HCT116 (cell line): Measurements from ENCODE around the gene MISP. TPM values are rescaled to one million over a fixed set of nuclear protein-coding genes. Genes with fewer than 3 reads are reported as not detected.

Experiments used
- ATAC-seq: fragments of 200-7000 bp; cut with Tn5 transposase; 2 replicates; pipeline ENCODE4 v1.9.1; 2020; ENCODE audit warnings: mild to moderate bottlenecking, moderate library complexity
- BruUV-seq: library from RNA; stranded (reverse); fragments of 400-500 nt; replicated peaks from 2 replicates; lab custom pipeline; 2021; lab: Mats Ljungman, UMichigan
- CTCF ChIA-PET: fragments of 300-600 bp; sonication (Branson Sonifier 250); formaldehyde crosslinking; loops from one replicate; lab custom pipeline; 2021; ENCODE audit warnings: antibody characterized with exemption; lab: Charles Lee
- POLR2A ChIA-PET: fragments of 300-600, 350-600 bp; sonication (Branson Sonifier 250); formaldehyde crosslinking; loops from one replicate; lab custom pipeline; 2021; ENCODE audit warnings: antibody characterized with exemption; lab: Charles Lee
- RAD21 ChIA-PET, 2 experiments: fragments of 300-600 bp; sonication (Branson Sonifier 250); formaldehyde crosslinking; loops; one replicate each; lab custom pipeline; 2023; ENCODE audit warnings: low total read pairs in 2 of 2; ENCODE audit not compliant: uncharacterized antibody in 2 of 2, unreplicated experiment in 2 of 2, low non-redundant PET in 1 of 2; lab: Charles Lee
- DNase-seq: peaks from one replicate; pipeline ENCODE4 v3.0.0-alpha.2; 2010; ENCODE audit warnings: low read depth, low spot score
- H2AFZ ChIP-seq: fragments of 200-600 bp; shearing (Covaris generic), sonication (generic); 2 replicates; pipeline ENCODE4 v1.6.1; 2017; ENCODE audit warnings: low read depth, mixed run types, mixed read lengths, antibody characterized with exemption, low read length; ENCODE audit not compliant: poor library complexity, severe bottlenecking
- H3K27ac ChIP-seq: 2 replicates; pipeline ENCODE4 v1.5.1; 2012; ENCODE audit warnings: low read depth, low read length
- H3K27me3 ChIP-seq: fragments of 200-600 bp; sonication (generic); 2 replicates; pipeline ENCODE4 v1.6.1; 2016; ENCODE audit warnings: mixed run types, low read length, mixed read lengths; ENCODE audit not compliant: insufficient read depth
- H3K36me3 ChIP-seq, 2 experiments: fragments of 200-500 bp in 1 of 2; fragments of 200-600 bp in 1 of 2; sonication (Bioruptor generic) in 1 of 2; sonication (generic) in 1 of 2; 2 replicates each; pipeline versions ENCODE4 v1.5.1 to v1.6.1; 2014 to 2016; ENCODE audit warnings: low read length in 2 of 2, inconsistent platforms in 1 of 2, mixed read lengths in 1 of 2, mixed run types in 1 of 2; ENCODE audit not compliant: insufficient read depth in 2 of 2, control insufficient read depth in 1 of 2
- H3K4me1 ChIP-seq, 2 experiments: fragments of 200-600 bp in 1 of 2; sonication (generic) in 1 of 2; 2 replicates each; pipeline versions ENCODE4 v1.5.1 to v1.6.1; 2012 to 2017; ENCODE audit warnings: low read length in 2 of 2, inconsistent platforms in 1 of 2, mild to moderate bottlenecking in 1 of 2, mixed read lengths in 1 of 2, mixed run types in 1 of 2, moderate library complexity in 1 of 2; ENCODE audit not compliant: insufficient read depth in 2 of 2, control insufficient read depth in 1 of 2
- H3K4me2 ChIP-seq: fragments of 200-600 bp; sonication (generic); 2 replicates; pipeline ENCODE4 v1.6.1; 2017; ENCODE audit warnings: mixed run types, low read length, mixed read lengths
- H3K4me3 ChIP-seq, 2 experiments: fragments of 200-600 bp in 1 of 2; sonication (generic) in 1 of 2; replicated peaks in 1 of 2; 2 replicates each; pipeline ENCODE4 v1.5.1; 2011 to 2016; ENCODE audit warnings: low read length in 2 of 2, control low read depth in 1 of 2, low read depth in 1 of 2, mild to moderate bottlenecking in 1 of 2, mixed read lengths in 1 of 2, mixed run types in 1 of 2
- H3K79me2 ChIP-seq: fragments of 200-600 bp; sonication (generic); 2 replicates; pipeline ENCODE4 v1.6.1; 2017; ENCODE audit warnings: mild to moderate bottlenecking, mixed run types, low read length, moderate library complexity, mixed read lengths; ENCODE audit not compliant: insufficient read depth
- H3K9ac ChIP-seq: fragments of 200-600 bp; sonication (generic); 2 replicates; pipeline ENCODE4 v1.6.1; 2016; ENCODE audit warnings: low read length, mixed read lengths
- H3K9me2 ChIP-seq: fragments of 200-600 bp; sonication (generic), shearing (Covaris generic); 2 replicates; pipeline ENCODE4 v1.6.1; 2017; ENCODE audit warnings: mixed run types, mild to moderate bottlenecking, moderate library complexity; ENCODE audit not compliant: insufficient read depth
- H3K9me3 ChIP-seq, 2 experiments: fragments of 200-500 bp in 1 of 2; fragments of 200-600 bp in 1 of 2; sonication (Bioruptor generic) in 1 of 2; sonication (generic) in 1 of 2; 2 replicates each; pipeline ENCODE4 v1.6.1; 2014 to 2017; ENCODE audit warnings: low read length in 2 of 2, mixed read lengths in 2 of 2, inconsistent platforms in 1 of 2, low read depth in 1 of 2, mild to moderate bottlenecking in 1 of 2, mixed run types in 1 of 2, moderate library complexity in 1 of 2; ENCODE audit not compliant: control insufficient read depth in 1 of 2, insufficient read depth in 1 of 2
- H4K20me1 ChIP-seq: fragments of 200-600 bp; sonication (generic), shearing (Covaris generic); 2 replicates; pipeline ENCODE4 v1.6.1; 2017; ENCODE audit warnings: mixed run types, mild to moderate bottlenecking, moderate library complexity; ENCODE audit not compliant: insufficient read depth
- CBX3 ChIP-seq: IDR thresholded peaks from 2 replicates; pipeline ENCODE4 v1.6.1; 2012; ENCODE audit warnings: low read depth
- CEBPB ChIP-seq: IDR thresholded peaks from 2 replicates; pipeline ENCODE4 v1.6.1; 2012; ENCODE audit warnings: low read depth
- CTCF ChIP-seq, 3 experiments: fragments of 200-600 bp in 1 of 3; sonication (generic) in 1 of 3; IDR thresholded peaks in 2 of 3; conservative IDR thresholded peaks in 1 of 3; 2 replicates each; pipeline ENCODE4 v1.5.1; 2012 to 2017; ENCODE audit warnings: low read depth in 2 of 3, low read length in 2 of 3, antibody characterized with exemption in 1 of 3, borderline replicate concordance in 1 of 3, control low read depth in 1 of 3, mild to moderate bottlenecking in 1 of 3, mixed read lengths in 1 of 3, mixed run types in 1 of 3, moderate library complexity in 1 of 3; ENCODE audit not compliant: insufficient read depth in 1 of 3
- EGR1 ChIP-seq: IDR thresholded peaks from 2 replicates; pipeline ENCODE4 v1.6.1; 2012; ENCODE audit warnings: low read depth
- EZH2 ChIP-seq: fragments of 200-600 bp; sonication (generic); IDR thresholded peaks from 2 replicates; pipeline ENCODE4 v1.6.1; 2017; ENCODE audit warnings: antibody characterized with exemption, mixed run types
- FOSL1 ChIP-seq: IDR thresholded peaks from 2 replicates; pipeline ENCODE4 v1.6.1; 2012; ENCODE audit warnings: low read depth
- POLR2A ChIP-seq: IDR thresholded peaks from 2 replicates; pipeline ENCODE4 v1.7.0; 2011; ENCODE audit warnings: borderline replicate concordance; ENCODE audit not compliant: insufficient read depth, insufficient read length; ENCODE audit errors: extremely low read depth
- SIN3A ChIP-seq: IDR thresholded peaks from 2 replicates; pipeline ENCODE4 v1.6.1; 2012; ENCODE audit warnings: low read depth
- SP1 ChIP-seq: IDR thresholded peaks from 2 replicates; pipeline ENCODE4 v1.6.1; 2012; ENCODE audit warnings: low read depth
- SRF ChIP-seq: IDR thresholded peaks from 2 replicates; pipeline ENCODE4 v1.6.1; 2012; ENCODE audit warnings: low read depth
- TCF7L2 ChIP-seq: IDR thresholded peaks from 2 replicates; pipeline ENCODE4 v1.7.0; 2011; ENCODE audit warnings: borderline replicate concordance, inconsistent platforms; ENCODE audit not compliant: insufficient read depth, insufficient read length; ENCODE audit errors: extremely low read depth
- YY1 ChIP-seq: IDR thresholded peaks from 2 replicates; pipeline ENCODE4 v1.6.1; 2011; ENCODE audit warnings: low read length, low read depth, moderate library complexity, mild to moderate bottlenecking; ENCODE audit not compliant: insufficient replicate concordance; ENCODE audit errors: extremely low read depth
- ZFX ChIP-seq: fragments of 450-650 bp; IDR thresholded peaks from 2 replicates; pipeline ENCODE4 v1.6.1; 2017
- ZNF274 ChIP-seq: fragments of 200-500 bp; sonication (Bioruptor generic); IDR thresholded peaks from 2 replicates; pipeline ENCODE4 v1.6.1; 2014; ENCODE audit warnings: mild to moderate bottlenecking, low read depth, low read length, inconsistent platforms
- intact Hi-C: fragments of 100-400 bp; cut with micrococcal nuclease; formaldehyde crosslinking; loops from 2 replicates; pipeline ENCODE4 v1.10.0; 2022
- total RNA-seq: library from RNA; stranded (reverse); gene quantifications from one replicate; pipeline ENCODE4 v1.2.1, GENCODE V29; 2021; ENCODE audit not compliant: unreplicated experiment
- TF ChIP-seq, protein P1 (sequence below): IDR thresholded peaks from 2 replicates; pipeline ENCODE4 v1.6.1; 2012

MISP gene
- total RNA-seq, 1 experiment from 2014 or later = 38.2 TPM

DNA sequence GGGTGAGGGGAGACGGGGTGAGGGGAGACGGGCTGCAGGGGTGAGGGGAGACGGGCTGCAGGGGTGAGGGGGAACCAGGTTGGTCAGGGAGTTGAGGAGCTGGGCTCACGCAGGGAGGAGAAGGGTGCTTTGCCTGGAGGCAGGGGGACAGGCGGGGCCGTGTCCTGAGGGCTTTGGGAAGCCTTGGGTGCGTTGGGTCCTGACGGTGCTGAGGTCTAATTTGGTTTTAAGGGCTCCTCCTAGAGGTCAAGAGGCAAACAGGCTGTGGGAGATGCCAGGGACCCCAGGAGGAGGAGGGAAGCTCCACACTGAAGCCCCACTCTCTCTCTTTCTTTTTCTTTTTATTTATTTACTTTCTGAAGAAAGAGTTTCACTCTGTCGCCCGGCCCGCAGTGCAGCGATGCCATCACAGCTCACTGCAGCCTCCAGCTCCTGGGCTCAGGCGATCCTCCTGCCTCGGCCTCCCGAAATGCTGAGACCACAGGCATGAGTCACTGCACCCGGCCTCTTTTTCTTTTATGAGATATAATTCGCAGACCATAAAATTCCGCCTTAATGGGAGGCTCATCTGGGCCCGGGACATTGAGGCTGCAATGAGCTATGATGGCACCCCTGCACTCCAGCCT, 9.3 kb upstream of the MISP start:
- ATAC-seq (peak; percentile 53), DNase-seq (no peak)
- Histone ChIP-seq H3K27ac (no peak overlapping the region), H3K9ac (no peak overlapping the region), H2AFZ (no peak overlapping the region), H4K20me1 (no peaks in the 10 kb centered on the region), H3K27me3 (no peaks in the 10 kb centered on the region), H3K9me2 (no peaks in the 10 kb centered on the region), H3K4me1 (no peaks in the 10 kb centered on the region), H3K4me3 (no peak overlapping the region), H3K36me3 (no peaks in the 10 kb centered on the region), H3K79me2 (no peaks in the 10 kb centered on the region), H3K9me3 (peaks cover 0 to 4% of the 10 kb centered on the region in 2 experiments; a peak in 2 of 4 replicates), H3K4me2 (no peak overlapping the region)
- no TSS peak for BruUV-seq
- POLR2A ChIA-PET = no interaction called here
- intact Hi-C loops = no loop called here
- CTCF ChIA-PET = interaction anchor here (0.9 to 1.2 kb wide), 3 partner anchors 9 to 78 kb away, joined by 3 read pairs; partner anchors contain the start of genes MISP and RNF126
- RAD21 ChIA-PET = no interaction called here
- TF ChIP-seq CTCF (IDR thresholded peaks at IDR 0.05 in 2 of 3, conservative IDR thresholded peaks at IDR 0.05 in 1 of 3; ENCODE audit: borderline replicate concordance in 1 of 3, insufficient read depth in 1 of 3, low read depth in 2 of 3, low read length in 2 of 3) = peak in 2 of 3 experiments; percentile 30 to 32; a peak in 2 of 6 replicates
- no peak for TF ChIP-seq ZFX

- intact Hi-C loops = no loop called here
- peaks cover 0 to 7% of the 10 kb centered on the region in 2 experiments; a peak in 2 of 4 replicates for H3K9me3 ChIP-seq
- DNase-seq (no peak), ATAC-seq (no peak)
- H3K27ac ChIP-seq = no peak overlapping the region
- no peaks in the 10 kb centered on the region for H3K9me2 ChIP-seq
- H3K4me1 ChIP-seq = no peaks in the 10 kb centered on the region
- no peaks in the 10 kb centered on the region for H3K27me3 ChIP-seq
- no peak for TF ChIP-seq EGR1
- TF ChIP-seq SIN3A = no peak
- TF ChIP-seq FOSL1 = no peak
- TF ChIP-seq CEBPB = no peak
- no peak for TF ChIP-seq ZNF274
- TF ChIP-seq POLR2A = no peak
- no peak for TF ChIP-seq TCF7L2
- no peak for TF ChIP-seq SP1
- TF ChIP-seq SRF = no peak
- TF ChIP-seq EZH2 = no peak
- TF ChIP-seq CBX3 = no peak
- TF ChIP-seq, protein P1, sequence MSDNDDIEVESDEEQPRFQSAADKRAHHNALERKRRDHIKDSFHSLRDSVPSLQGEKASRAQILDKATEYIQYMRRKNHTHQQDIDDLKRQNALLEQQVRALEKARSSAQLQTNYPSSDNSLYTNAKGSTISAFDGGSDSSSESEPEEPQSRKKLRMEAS = no peak
- no peak for TF ChIP-seq YY1
- TF ChIP-seq, all 23 proteins: peak for 0
- Histone ChIP-seq H3K9ac (no peak overlapping the region), H3K4me2 (no peak overlapping the region), H3K79me2 (no peaks in the 10 kb centered on the region), H3K36me3 (no peaks in the 10 kb centered on the region), H4K20me1 (no peaks in the 10 kb centered on the region), H3K4me3 (no peak overlapping the region), H2AFZ (no peak overlapping the region)
- RAD21 ChIA-PET = no interaction called here
- BruUV-seq = no TSS peak
- POLR2A ChIA-PET = no interaction called here
- CTCF ChIA-PET = interaction anchor here (1.2 kb wide), 1 partner anchor 79 kb away, joined by 3 read pairs; the partner anchor contains the start of gene RNF126
These were observed 8.3 kb upstream of the MISP start for GRCh38 chr19:742540-743075.
